OCI-LY3 (cell line): Measurements from ENCODE around the gene COL20A1.

Source experiments
- CTCF ChIP-seq: fragments of 200-600, 300-600 bp; sonication (generic); IDR thresholded peaks from 2 replicates; pipeline ENCODE4 v1.5.1; 2014; ENCODE audit warnings: antibody characterized with exemption, low read length, low read depth
- EZH2phosphoT487 ChIP-seq: fragments of 200-600 bp; shearing (Covaris generic); IDR thresholded peaks from 2 replicates; pipeline ENCODE4 v1.6.1; 2018; ENCODE audit warnings: antibody characterized with exemption, mixed run types, low read depth

- TF ChIP-seq CTCF (no peak), EZH2phosphoT487 (no peak)
Measured at GRCh38 chr20:63314015-63314471, 21.1 kb downstream of the COL20A1 start.
